HEK293T (cell line): Measurements from ENCODE around the gene HTT.

ENCODE experiments used
- CTCF ChIA-PET: fragments of 350-600 bp; formaldehyde crosslinking; extraction: SDS; loops from one replicate; lab custom pipeline; 2021; ENCODE audit warnings: antibody characterized with exemption, inconsistent platforms; lab: Yijun Ruan, JAX
- POLR2A ChIA-PET: fragments of 350-600 bp; formaldehyde crosslinking; extraction: SDS; loops from one replicate; lab custom pipeline; 2020; ENCODE audit warnings: antibody characterized with exemption, inconsistent platforms; lab: Yijun Ruan, JAX
- DNase-seq: peaks from one replicate; pipeline ENCODE4 v3.0.0; 2012; ENCODE audit warnings: mixed read lengths; ENCODE audit errors: extremely low spot score
- ARNT ChIP-seq: fragments of 450-650 bp; IDR thresholded peaks from 2 replicates; pipeline ENCODE4 v1.6.1; 2017; ENCODE audit warnings: mild to moderate bottlenecking
- BHLHE40 ChIP-seq: fragments of 450-650 bp; IDR thresholded peaks from 2 replicates; pipeline ENCODE4 v1.6.1; 2016; ENCODE audit warnings: mild to moderate bottlenecking, moderate library complexity, borderline replicate concordance
- CTBP1 ChIP-seq: fragments of 450-650 bp; IDR thresholded peaks from 2 replicates; pipeline ENCODE4 v1.6.1; 2016; ENCODE audit warnings: borderline replicate concordance
- ELF4 ChIP-seq: fragments of 450-650 bp; IDR thresholded peaks from 2 replicates; pipeline ENCODE4 v1.6.1; 2017; ENCODE audit warnings: antibody characterized with exemption
- FOXA1 ChIP-seq: fragments of 450-650 bp; IDR thresholded peaks from 2 replicates; pipeline ENCODE4 v1.6.1; 2016; ENCODE audit warnings: mild to moderate bottlenecking
- FOXK2 ChIP-seq: fragments of 450-650 bp; IDR thresholded peaks from 2 replicates; pipeline ENCODE4 v1.6.1; 2016; ENCODE audit warnings: mild to moderate bottlenecking
- FOXM1 ChIP-seq: fragments of 450-650 bp; IDR thresholded peaks from 2 replicates; pipeline ENCODE4 v1.6.1; 2017; ENCODE audit warnings: mild to moderate bottlenecking, borderline replicate concordance
- HDGF ChIP-seq: fragments of 450-650 bp; IDR thresholded peaks from 2 replicates; pipeline ENCODE4 v1.6.1; 2017; ENCODE audit warnings: antibody characterized with exemption, borderline replicate concordance
- L3MBTL2 ChIP-seq: fragments of 450-650 bp; conservative IDR thresholded peaks from 2 replicates; pipeline ENCODE4 v1.6.1; 2016; ENCODE audit warnings: mild to moderate bottlenecking
- LEF1 ChIP-seq: fragments of 450-650 bp; IDR thresholded peaks from 2 replicates; pipeline ENCODE4 v1.6.1; 2017; ENCODE audit warnings: mild to moderate bottlenecking, borderline replicate concordance
- NFRKB ChIP-seq: fragments of 450-650 bp; IDR thresholded peaks from 2 replicates; pipeline ENCODE4 v1.6.1; 2016; ENCODE audit warnings: mild to moderate bottlenecking, moderate library complexity
- PKNOX1 ChIP-seq: fragments of 450-650 bp; IDR thresholded peaks from 2 replicates; pipeline ENCODE4 v1.6.1; 2016
- SP1 ChIP-seq: fragments of 450-650 bp; IDR thresholded peaks from 2 replicates; pipeline ENCODE4 v1.6.1; 2017
- SUZ12 ChIP-seq: fragments of 450-650 bp; IDR thresholded peaks from 2 replicates; pipeline ENCODE4 v1.6.1; 2016; ENCODE audit warnings: mild to moderate bottlenecking
- TARDBP ChIP-seq: fragments of 450-650 bp; IDR thresholded peaks from 2 replicates; pipeline ENCODE4 v1.6.1; 2016
- ZNF384 ChIP-seq: fragments of 450-650 bp; IDR thresholded peaks from 2 replicates; pipeline ENCODE4 v1.6.1; 2016

The HTT gene

DNA sequence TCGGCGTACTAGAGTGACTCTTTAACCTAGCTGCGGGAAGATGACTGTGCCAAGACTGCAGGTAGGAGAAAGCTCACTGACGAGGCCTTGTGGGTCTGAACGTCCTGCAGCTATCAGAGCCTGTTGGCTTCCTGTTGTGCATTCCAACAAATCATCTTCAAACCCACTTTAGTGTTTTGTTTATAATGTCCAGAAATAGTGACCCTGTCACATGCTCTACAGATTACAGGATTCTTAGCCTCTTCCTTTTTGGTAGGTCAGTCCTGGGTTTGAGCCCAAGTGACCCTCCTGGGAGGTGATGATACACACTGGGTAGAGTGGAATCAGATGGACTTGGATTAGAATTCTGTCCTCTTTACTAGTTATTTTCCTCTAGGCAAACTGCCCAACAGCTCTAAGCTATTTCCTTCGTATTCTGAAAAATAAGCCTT, 33.2 kb downstream of the HTT start:
- ChIA-PET POLR2A (no interaction called here), CTCF (interaction anchor here (0.7 to 1.1 kb wide), 3 partner anchors 9 to 238 kb away, joined by 3 to 5 read pairs (median 3); no protein-coding TSS in a partner anchor)
- DNase-seq = no peak
- TF ChIP-seq PKNOX1 (no peak), NFRKB (no peak), HDGF (no peak), ELF4 (no peak)

DNA sequence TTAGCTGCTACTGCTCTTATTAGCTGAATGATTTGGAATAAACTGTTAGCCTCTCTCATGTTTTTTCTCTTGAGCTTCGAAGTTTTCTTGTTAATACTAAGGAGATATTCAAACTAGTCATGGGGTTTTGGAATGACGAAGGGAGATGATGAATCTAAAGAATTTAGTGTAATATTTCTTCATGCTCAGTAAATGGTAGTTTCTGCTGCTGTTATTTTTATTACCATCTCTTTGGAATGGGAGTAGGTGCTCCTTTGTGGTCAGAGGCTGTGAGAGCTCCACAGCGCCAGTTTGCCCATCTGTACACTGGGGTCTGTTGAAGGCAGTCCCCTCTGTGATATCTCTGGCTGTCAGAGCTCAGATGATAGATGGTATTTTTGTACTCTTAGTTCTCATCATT, 33.7 kb downstream of the HTT start:
- CTCF ChIA-PET = interaction anchor here (1.1 kb wide), 1 partner anchor 9 kb away, joined by 3 read pairs; no protein-coding TSS in a partner anchor
- POLR2A ChIA-PET = no interaction called here
- DNase-seq = no peak
- TF ChIP-seq TARDBP (no peak), SUZ12 (no peak), ARNT (no peak), LEF1 (no peak), ELF4 (no peak), FOXA1 (no peak), BHLHE40 (no peak), CTBP1 (no peak), NFRKB (no peak), PKNOX1 (no peak), HDGF (no peak), SP1 (no peak), ZNF384 (no peak), L3MBTL2 (no peak), FOXM1 (no peak), FOXK2 (no peak)

DNA sequence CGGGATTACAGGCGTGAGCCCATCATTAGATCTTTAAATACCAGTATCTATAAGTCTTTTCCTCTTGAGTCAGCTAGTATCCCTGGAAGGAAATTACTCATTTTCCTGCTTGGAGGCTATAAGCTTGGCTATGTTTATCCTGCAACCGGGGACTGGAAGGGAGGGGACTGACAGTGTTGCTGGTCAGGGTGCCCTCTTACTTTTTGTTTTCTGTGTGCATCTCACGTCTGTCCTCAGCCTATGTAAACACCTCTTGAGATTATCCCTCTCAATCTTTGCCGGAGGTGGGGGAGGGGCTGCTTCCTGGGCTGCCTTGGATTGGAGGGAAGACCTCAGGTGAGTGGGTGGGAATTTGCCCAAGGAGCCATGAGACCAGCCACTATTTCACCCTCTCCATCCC, 37.0 kb downstream of the HTT start:
- TF ChIP-seq LEF1 (no peak), CTBP1 (no peak), SP1 (no peak), ARNT (no peak), FOXA1 (no peak), ZNF384 (no peak), FOXM1 (no peak), ELF4 (no peak), FOXK2 (no peak), L3MBTL2 (no peak), NFRKB (no peak), BHLHE40 (no peak), SUZ12 (no peak), PKNOX1 (no peak), HDGF (no peak)
- no peak for DNase-seq
- CTCF ChIA-PET = no interaction called here
- POLR2A ChIA-PET = no interaction called here

GRCh38 chr4:3112201-3112600, 37.7 kb downstream of the HTT start:
- ChIA-PET POLR2A (no interaction called here), CTCF (no interaction called here)
- TF ChIP-seq SP1 (no peak), ELF4 (no peak), TARDBP (no peak), LEF1 (no peak), FOXK2 (no peak), CTBP1 (no peak), L3MBTL2 (no peak), ZNF384 (no peak), FOXM1 (no peak), NFRKB (no peak), BHLHE40 (no peak), HDGF (no peak), PKNOX1 (no peak), FOXA1 (no peak), SUZ12 (no peak), ARNT (no peak)
- no peak for DNase-seq

DNA sequence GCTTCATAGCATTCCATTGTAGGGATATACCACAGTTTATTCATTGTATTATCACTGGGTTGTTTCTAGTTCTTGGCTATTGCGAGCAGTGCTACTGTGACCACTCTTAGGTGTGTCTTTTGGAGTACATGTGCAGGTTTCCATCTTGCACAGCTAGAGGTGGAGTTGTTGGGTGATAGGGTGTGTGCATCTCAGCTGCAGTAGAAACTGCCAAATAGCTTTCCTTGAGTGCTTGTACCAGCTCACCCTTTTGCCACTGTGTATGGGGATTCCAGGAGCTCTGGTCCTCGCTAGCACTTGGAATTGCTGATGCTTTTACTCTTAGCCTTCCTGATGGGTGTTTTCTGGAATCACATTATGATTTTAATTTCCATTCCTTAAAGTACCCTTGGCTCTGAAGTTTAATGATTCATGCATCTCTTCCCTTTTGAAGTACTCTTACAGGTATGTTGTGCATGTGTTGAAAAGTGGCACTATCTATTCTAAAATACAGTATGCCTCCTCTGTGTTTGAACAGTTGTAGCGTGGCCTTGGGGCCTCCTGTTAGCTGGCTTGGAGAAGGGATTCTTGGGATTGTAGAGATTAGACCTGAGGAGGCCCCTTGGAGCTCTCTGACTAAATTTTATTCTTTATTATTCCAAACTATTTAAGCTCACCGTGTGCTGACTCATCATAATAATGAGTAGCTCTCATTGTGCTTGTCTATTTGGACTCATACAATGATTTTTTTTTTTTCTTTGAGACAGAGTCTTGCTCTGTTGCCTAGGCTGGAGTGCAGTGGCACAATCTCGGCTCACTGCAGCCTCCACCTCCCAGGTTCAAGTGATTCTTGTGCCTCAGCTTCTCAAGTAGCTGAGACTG, 38.4 kb downstream of the HTT start:
- no peak for DNase-seq
- ChIA-PET CTCF (no interaction called here), POLR2A (interaction anchor here (0.7 kb wide), 1 partner anchor 9 kb away, joined by 3 read pairs; no protein-coding TSS in a partner anchor)
- no peak for TF ChIP-seq BHLHE40
- TF ChIP-seq NFRKB = no peak
- TF ChIP-seq SUZ12 = no peak
- no peak for TF ChIP-seq FOXK2
- TF ChIP-seq CTBP1 = no peak
- TF ChIP-seq ARNT = no peak
- TF ChIP-seq LEF1 = no peak
- TF ChIP-seq PKNOX1 = no peak
